ENCODE measurements around the gene SFSWAP.
"Not testable (repeated sequence)": the region's sequence is repeated elsewhere in the genome, so short reads cannot be mapped to it uniquely, and the experiment has no call there.

The SFSWAP gene

DNA sequence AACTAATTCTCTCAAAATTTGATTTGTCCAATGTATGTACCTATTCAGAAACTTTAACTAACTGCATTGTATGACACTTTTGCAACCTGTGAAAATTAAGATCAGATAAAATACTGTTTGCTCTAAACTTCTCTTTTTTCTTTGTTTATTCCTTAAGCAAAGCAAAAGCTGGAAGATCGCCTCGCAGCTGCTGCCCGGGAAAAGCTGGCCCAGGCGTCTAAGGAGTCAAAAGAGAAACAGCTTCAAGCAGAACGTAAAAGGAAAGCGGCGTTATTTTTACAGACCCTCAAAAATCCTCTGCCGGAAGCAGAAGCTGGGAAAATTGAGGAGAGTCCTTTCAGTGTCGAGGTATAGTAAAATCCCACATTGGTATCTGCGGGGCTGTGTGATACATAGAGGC is 55.1 kb downstream of the SFSWAP start:
- no peak for DNase-seq

DNA sequence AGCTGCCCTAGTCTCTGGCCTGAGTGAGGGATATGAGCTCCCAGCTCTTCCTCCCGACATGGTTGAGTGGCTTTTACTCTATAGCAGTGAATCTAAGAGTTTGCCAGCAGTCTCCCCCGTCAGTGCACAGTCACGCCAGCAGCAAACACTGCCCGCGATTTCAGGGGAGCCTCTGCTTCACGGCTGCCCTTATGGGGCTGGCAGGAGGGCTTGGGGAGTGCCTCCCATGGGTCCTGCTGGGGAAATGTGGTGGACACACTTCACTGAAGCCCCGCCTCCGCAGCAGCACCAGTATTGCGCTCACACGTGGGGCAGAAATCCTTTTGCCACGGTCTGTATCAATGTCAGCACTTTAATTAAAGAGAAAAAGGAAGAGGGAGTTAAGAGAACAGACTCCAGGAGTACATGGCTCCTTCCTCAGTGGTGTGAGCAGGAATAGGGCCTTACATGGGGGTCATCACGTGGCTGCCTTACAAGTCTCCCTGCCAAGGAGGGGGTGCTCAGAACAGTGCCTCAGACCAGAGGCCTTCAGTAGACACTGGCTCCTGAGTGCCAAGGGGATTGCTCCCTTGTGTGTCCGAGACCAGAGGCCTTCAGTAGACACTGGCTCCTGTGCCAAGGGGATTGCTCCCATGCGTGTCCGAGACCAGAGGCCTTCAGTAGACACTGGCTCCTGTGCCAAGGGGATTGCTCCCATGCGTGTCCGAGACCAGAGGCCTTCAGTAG is 55.7 kb downstream of the SFSWAP start:
- DNase-seq, result no peak

DNA sequence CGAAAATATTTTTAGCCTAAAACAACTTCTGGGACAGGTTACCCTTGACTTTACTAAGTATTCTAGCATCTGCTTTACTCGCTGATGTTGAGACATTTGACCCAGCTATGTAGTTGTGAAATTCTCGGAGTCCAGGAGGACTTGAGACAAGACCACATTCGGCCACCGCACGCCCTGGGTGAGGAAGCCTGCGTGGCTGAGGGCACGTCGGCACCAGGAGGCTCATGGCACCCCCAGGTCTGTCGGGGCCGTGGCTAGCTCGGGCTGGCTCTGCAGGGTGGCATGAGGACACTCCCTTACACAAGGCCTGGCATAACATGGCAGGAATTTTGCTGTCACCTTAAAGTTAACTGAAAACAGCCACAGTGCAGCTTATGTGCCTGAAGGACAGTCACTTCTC is 59.2 kb downstream of the SFSWAP start:
- DNase-seq, result no peak

DNA sequence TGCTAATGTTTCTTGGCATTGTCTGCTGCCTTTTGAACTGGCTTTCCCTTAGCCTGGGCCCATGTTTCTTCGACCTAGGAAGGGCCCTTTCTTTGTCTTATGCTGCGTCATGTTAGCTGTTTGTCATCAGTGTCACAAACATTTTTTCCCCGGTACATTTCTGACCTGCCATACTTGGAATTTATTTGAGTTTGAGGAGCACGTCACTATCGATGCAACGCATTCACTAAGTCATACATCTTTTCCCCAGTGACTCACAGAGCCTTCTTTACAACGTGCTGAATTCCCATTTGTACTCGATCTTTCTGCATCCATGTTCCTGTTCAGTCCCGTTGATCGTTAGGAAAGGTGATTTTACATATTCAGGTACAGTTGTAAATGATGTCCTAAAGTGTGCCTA is 61.1 kb downstream of the SFSWAP start:
- no peak for DNase-seq

DNA sequence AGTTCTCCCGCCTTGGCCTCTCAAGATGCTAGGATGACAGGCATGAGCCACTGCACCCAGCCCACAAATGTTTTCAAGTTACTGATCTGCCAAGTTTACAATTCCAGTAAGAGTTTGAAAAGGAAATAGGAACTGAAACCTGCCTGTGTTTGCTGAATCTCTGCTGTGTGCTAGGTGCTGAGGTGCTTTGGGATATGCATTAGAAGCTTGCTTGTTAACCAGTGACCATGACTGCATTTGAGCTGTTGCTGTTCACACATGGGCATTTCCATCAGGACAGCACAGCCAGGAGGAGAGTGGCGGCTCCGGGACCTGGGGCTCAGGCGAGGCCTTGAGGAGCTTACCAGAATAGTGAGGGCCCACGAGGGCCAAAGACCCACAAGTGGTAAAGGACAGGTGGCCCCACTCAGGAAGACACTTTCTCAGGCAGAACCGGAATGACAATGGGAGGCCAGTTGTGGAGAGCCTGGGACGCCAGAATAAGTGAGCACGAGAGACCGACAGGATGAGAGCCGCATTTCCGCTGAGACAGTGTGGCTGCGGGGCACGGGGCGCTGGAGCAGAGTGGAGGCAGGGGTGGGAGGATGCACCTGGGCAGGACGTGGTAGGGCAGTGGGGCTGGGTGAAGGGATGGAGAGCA is 62.8 kb downstream of the SFSWAP start:
- peak in 1 of 2 donors; percentile 10 for DNase-seq

DNA sequence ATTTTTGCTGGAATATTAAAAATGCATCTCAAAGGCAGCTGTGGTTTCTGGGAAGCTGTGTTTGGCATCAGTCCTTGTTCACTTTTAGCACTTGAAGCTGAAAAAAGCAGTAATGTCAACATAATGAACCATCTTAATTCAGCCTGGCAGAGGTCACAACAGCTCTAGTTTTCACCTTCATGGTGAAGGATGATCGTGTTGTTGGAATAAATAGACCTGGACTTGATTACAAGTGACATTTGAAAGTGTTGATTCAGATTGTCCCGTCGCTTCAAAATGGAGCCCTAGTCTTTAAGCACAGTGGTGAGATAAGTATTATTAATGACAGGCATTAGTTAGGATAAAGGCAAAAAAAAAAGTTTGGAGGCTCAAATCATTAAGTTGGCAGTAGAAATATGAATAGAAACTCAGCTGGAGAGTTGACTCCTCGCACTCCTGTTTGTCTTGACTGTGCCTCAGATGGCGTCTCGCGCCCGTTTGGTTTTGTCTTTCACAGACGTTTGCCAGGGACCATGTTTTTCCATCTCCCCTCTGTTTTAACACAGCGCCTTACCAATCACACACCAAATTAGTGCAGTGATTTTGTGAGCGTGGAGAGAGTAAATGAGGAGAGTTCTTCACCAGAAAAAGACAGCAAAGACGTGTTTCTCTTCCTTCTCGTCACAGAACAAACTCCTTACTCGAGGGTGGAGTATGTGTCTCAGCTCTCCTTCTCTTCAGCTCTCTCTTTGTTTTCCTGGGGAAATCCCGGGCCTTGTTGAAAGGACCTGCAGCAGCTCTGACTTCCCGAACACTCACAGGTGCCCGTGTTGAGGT is 63.9 kb downstream of the SFSWAP start:
- no peak for DNase-seq

DNA sequence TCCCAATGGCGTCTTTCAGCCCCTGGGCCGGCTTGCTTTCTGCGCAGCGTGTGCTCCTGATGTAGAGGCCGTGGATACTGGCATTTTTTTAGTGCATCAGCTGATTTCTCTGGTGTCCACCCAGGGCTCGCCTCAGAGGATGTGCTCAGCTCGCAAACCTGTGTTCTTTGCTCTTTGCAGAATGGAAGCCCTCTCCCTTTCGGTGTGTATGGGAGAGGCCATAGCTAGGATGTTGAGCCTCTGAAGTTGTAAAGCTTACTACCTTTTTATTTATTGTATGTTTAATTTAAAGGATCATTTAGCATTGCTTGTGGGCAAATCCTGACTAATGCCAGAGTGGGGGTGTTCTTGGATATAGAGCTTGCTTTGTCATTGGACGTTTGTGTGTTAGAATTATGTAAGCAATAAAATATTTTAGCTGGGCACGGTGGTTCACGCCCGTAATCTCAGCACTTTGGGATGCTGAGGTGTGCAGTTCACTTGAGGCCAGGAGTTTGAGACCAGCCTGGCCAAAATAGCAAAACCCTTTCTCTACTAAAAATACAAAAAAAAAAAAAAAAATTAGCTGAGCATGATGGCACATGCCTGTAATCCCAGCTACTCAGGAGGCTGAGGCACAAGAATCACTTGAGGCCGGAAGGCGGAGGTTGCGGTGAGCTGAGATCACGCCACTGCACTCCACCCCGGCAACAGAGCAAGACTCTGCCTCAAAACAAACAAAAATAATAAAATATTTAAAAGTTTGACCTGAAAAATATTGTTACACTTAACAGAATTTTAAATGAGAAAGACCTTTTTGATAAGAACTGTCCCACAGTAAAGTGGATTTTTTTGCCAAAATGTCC is 64.7 kb downstream of the SFSWAP start:
- DNase-seq, result no peak

- DNase-seq, result no peak
Measured at GRCh38 chr12:131776237-131776889, 65.5 kb downstream of the SFSWAP start.

DNA sequence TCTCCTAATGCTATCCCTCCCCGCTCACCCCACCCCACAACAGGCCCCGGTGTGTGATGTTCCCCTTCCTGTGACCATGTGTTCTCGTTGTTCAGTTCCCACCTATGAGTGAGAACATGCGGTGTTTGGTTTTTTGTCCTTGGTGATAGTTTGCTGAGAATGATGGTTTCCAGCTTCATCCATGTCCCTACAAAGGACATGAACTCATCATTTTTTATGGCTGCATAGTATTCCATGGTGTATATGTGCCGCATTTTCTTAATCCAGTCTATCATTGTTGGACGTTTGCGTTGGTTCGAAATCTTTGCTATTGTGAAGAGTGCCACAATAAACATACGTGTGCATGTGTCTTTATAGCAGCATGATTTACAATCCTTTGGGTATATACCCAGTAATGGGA is 66.4 kb downstream of the SFSWAP start:
- not testable (repeated sequence) for DNase-seq

GRCh38 chr12:131779027-131779426 is 68.1 kb downstream of the SFSWAP start:
- DNase-seq, result no peak

- DNase-seq, result no peak
Measured at GRCh38 chr12:131782061-131782460, 71.2 kb downstream of the SFSWAP start.

DNA sequence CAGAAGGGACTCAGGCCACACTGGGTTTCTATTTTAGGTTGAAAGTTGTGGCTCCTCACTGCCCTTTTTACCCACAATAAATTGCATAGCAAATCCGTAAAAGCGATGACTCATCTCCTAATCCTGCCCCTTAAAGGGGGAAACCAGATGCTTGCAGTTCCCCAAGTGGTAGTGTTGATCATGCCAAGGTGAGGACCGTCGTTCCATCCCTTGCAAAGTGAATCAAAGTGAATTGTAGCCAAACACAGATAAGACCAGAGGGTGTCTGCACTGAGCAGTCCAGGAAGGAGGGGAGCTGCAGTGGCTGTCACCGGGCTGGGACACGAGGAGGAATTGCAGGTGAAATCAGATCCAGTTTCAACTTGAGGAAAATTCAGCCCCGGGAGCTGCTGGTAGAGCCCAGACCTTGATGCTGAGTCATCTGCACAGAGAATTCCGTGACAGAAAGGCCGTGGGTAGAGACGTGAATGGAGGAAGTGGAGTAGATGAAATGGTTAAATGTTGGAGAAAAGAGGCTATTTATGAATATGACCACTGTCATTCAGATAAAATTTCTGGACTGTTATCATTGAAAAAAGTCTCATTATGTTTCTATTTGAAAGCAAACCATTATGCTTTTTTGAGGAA is 73.1 kb downstream of the SFSWAP start:
- no peak for DNase-seq

GRCh38 chr12:131784909-131785762 is 74.2 kb downstream of the SFSWAP start:
- DNase-seq, result no peak

DNA sequence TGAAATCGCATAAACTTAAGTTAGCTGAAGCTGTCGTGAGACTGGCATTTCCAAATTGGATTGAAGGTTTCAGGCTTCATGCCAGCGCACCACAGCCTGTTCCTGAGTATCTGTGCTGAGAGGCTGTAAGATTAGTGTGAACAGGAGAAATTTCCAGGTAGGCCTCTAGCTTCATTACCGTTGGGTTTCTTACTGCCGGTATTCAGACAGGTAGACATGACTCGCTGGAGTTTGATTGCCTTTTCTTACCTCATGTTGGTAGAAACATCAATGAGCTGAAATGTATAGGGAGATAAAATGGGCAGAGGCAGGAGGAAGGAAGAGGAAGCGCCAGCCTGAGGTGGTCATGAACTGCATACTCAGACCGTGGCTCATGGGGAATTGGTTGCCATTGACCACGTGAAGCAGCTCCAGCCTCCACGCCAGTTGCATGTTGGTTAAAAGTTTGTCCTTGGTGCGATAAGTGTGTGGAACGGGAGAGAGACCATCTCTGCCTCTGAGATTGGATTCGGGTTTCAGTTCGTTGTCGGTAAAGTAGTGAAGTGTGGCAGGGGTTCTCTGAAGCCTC is 75.0 kb downstream of the SFSWAP start:
- DNase-seq, result no peak

- DNase-seq, result no peak
Measured at GRCh38 chr12:131786331-131786730, 75.4 kb downstream of the SFSWAP start.

DNA sequence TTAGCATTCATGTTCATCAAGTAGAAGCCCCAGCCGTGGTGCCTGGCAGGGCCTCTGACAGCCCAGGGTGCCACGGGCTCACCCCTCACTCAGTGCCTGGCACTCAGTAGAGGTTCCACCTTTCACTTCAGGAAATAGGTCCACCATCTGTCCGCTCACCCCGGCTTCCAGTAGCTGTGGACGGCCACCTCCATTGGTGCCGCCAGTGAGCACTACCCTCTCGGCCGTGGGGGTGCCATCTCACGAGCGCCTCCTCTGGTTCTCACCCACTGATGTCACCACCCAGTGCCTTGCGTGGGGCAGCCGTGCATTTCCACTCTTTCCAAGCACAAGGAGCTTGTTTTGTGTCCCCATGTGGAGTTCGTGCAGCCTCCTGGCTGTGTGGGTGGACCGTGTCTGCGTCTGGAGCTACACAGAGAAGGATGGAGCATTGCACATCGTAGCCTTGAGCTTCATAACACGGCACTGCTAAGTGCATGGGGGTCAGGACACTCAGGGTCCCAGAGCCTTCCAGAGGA is 76.3 kb downstream of the SFSWAP start:
- DNase-seq, result no peak

GRCh38 chr12:131788070-131788469 is 77.2 kb downstream of the SFSWAP start:
- DNase-seq, result no peak

GRCh38 chr12:131789638-131790037 is 78.7 kb downstream of the SFSWAP start:
- DNase-seq, result no peak

GRCh38 chr12:131793243-131794022 is 82.5 kb downstream of the SFSWAP start:
- DNase-seq, result no peak

Data from stimulated activated CD4-positive, alpha-beta T cell treated with anti-CD3 and anti-CD28 coated beads, Interleukin-2, amount 100 ng/mL, for 48 hours (primary cell).